Esophagus muscularis mucosa (tissue), 4 donors: ENCODE results near the gene TRPV6. TPM values are rescaled to one million over a fixed set of nuclear protein-coding genes. Genes with fewer than 3 reads are reported as not detected.

Experiments used
- DNase-seq: peaks from one replicate; pipeline ENCODE4 v3.0.0-alpha.2; 2017; ENCODE audit errors: extremely low spot score
- H3K27ac ChIP-seq, 4 donors: fragments of 200-600 bp; sonication (generic); replicated peaks in 1 of 4; 1 replicate in 3 of 4; 2 replicates in 1 of 4; pipeline ENCODE4 v1.5.1; 2016 to 2019; ENCODE audit warnings: mild to moderate bottlenecking in 1 of 4
- H3K27me3 ChIP-seq, 4 donors: fragments of 200-600 bp; sonication (generic); one replicate each; pipeline versions ENCODE4 v1.5.1 to v1.6.0; 2016 to 2019
- H3K36me3 ChIP-seq, 4 donors: fragments of 200-600 bp; sonication (generic); one replicate each; pipeline ENCODE4 v1.5.1; 2016 to 2019
- H3K4me1 ChIP-seq, 4 donors: fragments of 200-600 bp; sonication (generic); one replicate each; pipeline ENCODE4 v1.5.1; 2016 to 2019
- H3K4me3 ChIP-seq, 4 donors: fragments of 200-600 bp; sonication (generic); 1 replicate in 2 of 4; 2 replicates in 2 of 4; pipeline ENCODE4 v1.5.1; 2016 to 2019; ENCODE audit warnings: mild to moderate bottlenecking in 4 of 4, moderate library complexity in 1 of 4
- H3K9me3 ChIP-seq, 4 donors: fragments of 200-600 bp; sonication (generic); 1 replicate in 3 of 4; 2 replicates in 1 of 4; pipeline ENCODE4 v1.5.1; 2016 to 2019
- CTCF ChIP-seq, 3 experiments: fragments of 200-600 bp in 2 of 3; fragments of 450-650 bp in 1 of 3; sonication (generic) in 2 of 3; IDR thresholded peaks; one replicate each; pipeline ENCODE4 v1.5.1; 2017 to 2019; ENCODE audit warnings: antibody characterized with exemption in 3 of 3, mild to moderate bottlenecking in 2 of 3, moderate library complexity in 1 of 3
- EP300 ChIP-seq: sonication (generic); formaldehyde crosslinking; IDR thresholded peaks from one replicate; pipeline ENCODE4 v1.6.1; 2017; ENCODE audit warnings: antibody characterized with exemption
- POLR2A ChIP-seq: fragments of 450-650 bp; IDR thresholded peaks from one replicate; pipeline ENCODE4 v1.6.1; 2017; ENCODE audit warnings: antibody characterized with exemption, moderate library complexity, mild to moderate bottlenecking, low read depth
- POLR2AphosphoS5 ChIP-seq, 2 donors: sonication (generic); formaldehyde crosslinking; IDR thresholded peaks; one replicate each; pipeline ENCODE4 v1.6.1; 2017; ENCODE audit warnings: antibody characterized with exemption in 2 of 2
- WGBS: methylation state at CpG from one replicate; pipeline ENCODE4 v1.1.5; 2018; 5-methylcytosine and 5-hydroxymethylcytosine counted together
- intact Hi-C: fragments of 100-400 bp; cut with DNase I; formaldehyde crosslinking; loops from one replicate; pipeline ENCODE4 v1.15.1; 2023
- total RNA-seq, 4 donors: library from RNA; depleted of rRNA; stranded (reverse); fragments of >200 nt; gene quantifications; one replicate each; pipeline versions ENCODE4 v1.1.0 to v1.2.1, GENCODE V29; 2016

TRPV6 gene
- total RNA-seq, 4 donors from 2014 or later, result not detected

DNA sequence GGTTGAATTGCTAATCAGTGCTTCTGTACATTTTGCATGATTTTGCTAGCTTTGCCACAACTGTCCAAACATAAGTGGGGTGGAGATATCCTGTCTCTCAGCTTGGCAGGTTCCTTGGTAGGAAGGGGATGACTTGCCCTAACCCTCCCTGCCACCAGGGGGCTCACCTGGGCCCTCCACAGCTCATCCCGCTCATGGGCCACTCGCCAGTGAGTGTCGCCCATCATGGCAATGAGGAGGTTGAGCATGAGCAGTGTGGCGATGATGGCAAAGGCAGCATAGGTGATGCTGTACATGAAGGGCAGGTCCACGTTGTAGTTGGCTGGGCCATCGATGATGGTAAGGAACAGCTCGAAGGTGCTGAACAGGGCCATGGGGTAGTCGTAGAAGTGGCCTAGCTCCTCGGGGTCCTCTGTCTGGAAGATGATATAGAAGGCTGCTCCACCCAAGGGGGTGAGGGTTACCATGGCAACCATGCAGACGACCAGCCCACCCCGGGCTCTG, 12.2 kb downstream of the TRPV6 start:
- no peak for TF ChIP-seq EP300
- TF ChIP-seq CTCF (IDR thresholded peaks at IDR 0.05), result peak in 1 of 3 experiments; percentile 29
- Histone ChIP-seq H3K27me3 (peaks cover 0 to 22% (median 0%) of the 10 kb centered on the region in 4 donors), H3K4me3 (no peak overlapping the region), H3K4me1 (no peaks in the 10 kb centered on the region), H3K9me3 (no peaks in the 10 kb centered on the region), H3K36me3 (no peaks in the 10 kb centered on the region), H3K27ac (no peak overlapping the region)
- no peak for DNase-seq
- WGBS, result 76% methylated on average over 9 of the region's 11 CpGs
- intact Hi-C loops, result no loop called here

GRCh38 chr7:142872106-142872675, 13.4 kb downstream of the TRPV6 start:
- H3K27ac ChIP-seq, result no peak overlapping the region
- DNase-seq, result no peak
- TF ChIP-seq POLR2A (no peak), POLR2AphosphoS5 (IDR thresholded peaks at IDR 0.05) (no peak), EP300 (no peak), CTCF (IDR thresholded peaks at IDR 0.05) (no peak)
- 90% methylated on average over 12 of the region's 15 CpGs for WGBS
- H3K36me3 ChIP-seq, result no peaks in the 10 kb centered on the region
- H3K27me3 ChIP-seq, result peaks cover 0 to 16% (median 0%) of the 10 kb centered on the region in 4 donors
- intact Hi-C loops, result no loop called here
- no peaks in the 10 kb centered on the region for H3K4me1 ChIP-seq
- no peaks in the 10 kb centered on the region for H3K9me3 ChIP-seq
- no peak overlapping the region for H3K4me3 ChIP-seq

GRCh38 chr7:142871260-142872105, 14.1 kb downstream of the TRPV6 start:
- intact Hi-C loops, result no loop called here
- Histone ChIP-seq H3K27me3 (peaks cover 0 to 16% (median 0%) of the 10 kb centered on the region in 4 donors), H3K4me3 (no peak overlapping the region), H3K4me1 (no peaks in the 10 kb centered on the region), H3K36me3 (no peaks in the 10 kb centered on the region), H3K27ac (no peak overlapping the region), H3K9me3 (no peaks in the 10 kb centered on the region)
- no peak for TF ChIP-seq CTCF (IDR thresholded peaks at IDR 0.05)
- TF ChIP-seq POLR2A, result no peak
- TF ChIP-seq EP300, result no peak
- no peak for TF ChIP-seq POLR2AphosphoS5 (IDR thresholded peaks at IDR 0.05)
- 90% methylated on average over 19 of the region's 23 CpGs for WGBS
- no peak for DNase-seq

DNA sequence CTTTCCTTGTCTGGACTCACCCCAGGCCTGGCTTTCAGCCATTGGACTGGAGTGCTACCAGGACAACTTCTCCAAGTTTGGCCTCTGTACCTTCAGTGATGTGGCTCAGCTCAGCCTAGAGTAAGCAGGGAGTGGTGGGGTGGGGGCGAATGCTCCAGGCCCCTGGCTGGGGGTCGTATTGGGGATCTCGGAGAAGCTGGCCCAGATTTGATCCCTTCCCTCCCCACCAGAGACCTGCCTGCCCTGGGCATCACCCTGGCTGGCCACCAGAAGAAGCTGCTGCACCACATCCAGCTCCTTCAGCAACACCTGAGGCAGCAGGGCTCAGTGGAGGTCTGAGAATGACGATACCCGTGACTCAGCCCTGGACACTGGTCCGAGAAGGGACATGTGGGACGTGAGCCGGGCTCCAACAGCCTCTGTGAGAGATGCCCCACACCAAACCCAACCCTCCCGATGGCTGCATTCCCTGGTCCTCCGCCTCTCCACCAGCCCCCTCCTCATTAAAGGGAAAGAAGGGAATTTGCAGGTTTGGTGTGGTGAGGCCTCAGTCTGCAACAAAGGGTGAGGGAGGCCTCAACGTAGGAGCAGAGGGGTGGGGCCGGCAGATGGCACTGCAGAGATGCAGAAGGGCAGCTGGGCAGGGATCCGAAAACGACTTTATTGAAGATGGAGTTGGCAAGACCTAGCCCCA, 14.8 kb downstream of the TRPV6 start:
- no peak overlapping the region for H3K4me3 ChIP-seq
- no peaks in the 10 kb centered on the region for H3K36me3 ChIP-seq
- DNase-seq, result no peak
- H3K27ac ChIP-seq, result no peak overlapping the region
- TF ChIP-seq POLR2A (no peak), CTCF (IDR thresholded peaks at IDR 0.05) (no peak), EP300 (no peak), POLR2AphosphoS5 (IDR thresholded peaks at IDR 0.05) (no peak)
- H3K4me1 ChIP-seq, result no peaks in the 10 kb centered on the region
- H3K9me3 ChIP-seq, result no peaks in the 10 kb centered on the region
- 84% methylated on average over 8 of the region's 14 CpGs for WGBS
- peaks cover 0 to 10% (median 0%) of the 10 kb centered on the region in 4 donors for H3K27me3 ChIP-seq
- intact Hi-C loops, result no loop called here
